Mesenchymal stem cell (in vitro differentiated cells and primary cell): ENCODE results near the gene MFSD8.

Experiments
- DNase-seq: peaks from one replicate; pipeline ENCODE4 v3.0.0-alpha.2; 2013
- H2AFZ ChIP-seq: one replicate; pipeline ENCODE4 v1.6.1; 2013; ENCODE audit warnings: low read depth, mild to moderate bottlenecking, control low read depth, inconsistent platforms, low read length, moderate library complexity
- H2AK5ac ChIP-seq: 2 replicates; pipeline ENCODE4 v1.6.1; 2013; ENCODE audit warnings: low read length, moderate library complexity, mild to moderate bottlenecking, inconsistent platforms; ENCODE audit not compliant: severe bottlenecking
- H2BK120ac ChIP-seq: one replicate; pipeline ENCODE4 v1.6.1; 2013; ENCODE audit warnings: low read depth, mild to moderate bottlenecking, inconsistent platforms, low read length, moderate library complexity
- H2BK12ac ChIP-seq, 2 experiments: one replicate each; pipeline ENCODE4 v1.6.1; 2013; ENCODE audit warnings: inconsistent platforms in 2 of 2, low read length in 2 of 2, mild to moderate bottlenecking in 2 of 2, moderate library complexity in 2 of 2, control low read depth in 1 of 2
- H2BK15ac ChIP-seq: one replicate; pipeline ENCODE4 v1.6.1; 2013; ENCODE audit warnings: mild to moderate bottlenecking, low read depth, inconsistent platforms; ENCODE audit not compliant: poor library complexity, severe bottlenecking
- H2BK5ac ChIP-seq: 2 replicates; pipeline ENCODE4 v1.6.1; 2013; ENCODE audit warnings: low read depth, mild to moderate bottlenecking, low read length, control low read depth, inconsistent platforms; ENCODE audit not compliant: poor library complexity, severe bottlenecking
- H3K14ac ChIP-seq, 2 experiments: one replicate each; pipeline ENCODE4 v1.6.1; 2013; ENCODE audit warnings: inconsistent platforms in 2 of 2, low read length in 2 of 2, control low read depth in 1 of 2, mild to moderate bottlenecking in 1 of 2, moderate library complexity in 1 of 2
- H3K18ac ChIP-seq, 2 experiments: one replicate each; pipeline ENCODE4 v1.6.1; 2013; ENCODE audit warnings: inconsistent platforms in 2 of 2, low read length in 2 of 2, control low read depth in 1 of 2, low read depth in 1 of 2, mild to moderate bottlenecking in 1 of 2
- H3K23ac ChIP-seq, 2 experiments: one replicate each; pipeline ENCODE4 v1.6.1; 2013; ENCODE audit warnings: inconsistent platforms in 2 of 2, low read length in 2 of 2, mild to moderate bottlenecking in 2 of 2, moderate library complexity in 2 of 2, control low read depth in 1 of 2
- H3K27ac ChIP-seq: 2 replicates; pipeline ENCODE4 v1.5.1; 2013; ENCODE audit warnings: mild to moderate bottlenecking, moderate library complexity, low read length, control low read depth, inconsistent platforms; ENCODE audit not compliant: poor library complexity, severe bottlenecking
- H3K27me3 ChIP-seq, 2 experiments: 2 replicates each; pipeline versions ENCODE4 v1.6.1 to v1.7.0; 2013; ENCODE audit warnings: low read length in 2 of 2, mild to moderate bottlenecking in 2 of 2, moderate library complexity in 2 of 2, control low read depth in 1 of 2, inconsistent platforms in 1 of 2; ENCODE audit not compliant: control insufficient read depth in 1 of 2, insufficient read depth in 1 of 2
- H3K36me3 ChIP-seq, 2 experiments: 2 replicates each; pipeline versions ENCODE4 v1.6.1 to v1.7.0; 2013; ENCODE audit warnings: low read length in 2 of 2, control low read depth in 1 of 2, inconsistent platforms in 1 of 2, low read depth in 1 of 2, mild to moderate bottlenecking in 1 of 2; ENCODE audit not compliant: insufficient read depth in 2 of 2, control insufficient read depth in 1 of 2
- H3K4ac ChIP-seq, 2 experiments: one replicate each; pipeline ENCODE4 v1.6.1; 2013; ENCODE audit warnings: inconsistent platforms in 2 of 2, low read length in 2 of 2, mild to moderate bottlenecking in 2 of 2, moderate library complexity in 2 of 2, control low read depth in 1 of 2, low read depth in 1 of 2
- H3K4me1 ChIP-seq: 2 replicates; pipeline ENCODE4 v1.6.1; 2013; ENCODE audit warnings: low read depth, low read length, control low read depth; ENCODE audit not compliant: control insufficient read depth, insufficient read depth
- H3K4me2 ChIP-seq: 2 replicates; pipeline ENCODE4 v1.6.1; 2013; ENCODE audit warnings: low read length, mild to moderate bottlenecking, inconsistent platforms; ENCODE audit not compliant: poor library complexity, severe bottlenecking
- H3K4me3 ChIP-seq, 2 experiments: 2 replicates each; pipeline versions ENCODE4 v1.5.1 to v1.7.0; 2013; ENCODE audit warnings: low read length in 2 of 2, mild to moderate bottlenecking in 2 of 2, control low read depth in 1 of 2, low read depth in 1 of 2; ENCODE audit not compliant: insufficient read depth in 1 of 2
- H3K79me1 ChIP-seq: replicated peaks from 2 replicates; pipeline ENCODE4 v1.6.1; 2013; ENCODE audit warnings: mild to moderate bottlenecking, control low read depth, low read length, inconsistent platforms; ENCODE audit not compliant: poor library complexity, severe bottlenecking
- H3K9ac ChIP-seq: 2 replicates; pipeline ENCODE4 v1.7.0; 2013; ENCODE audit warnings: mild to moderate bottlenecking, low read length, moderate library complexity
- H3K9me3 ChIP-seq: 2 replicates; pipeline ENCODE4 v1.7.0; 2013; ENCODE audit warnings: mild to moderate bottlenecking, low read length; ENCODE audit not compliant: control insufficient read depth
- H4K8ac ChIP-seq: one replicate; pipeline ENCODE4 v1.6.1; 2013; ENCODE audit warnings: inconsistent platforms, mild to moderate bottlenecking, low read length, moderate library complexity
- H4K91ac ChIP-seq: one replicate; pipeline ENCODE4 v1.6.1; 2013; ENCODE audit warnings: mild to moderate bottlenecking, low read length, inconsistent platforms
- WGBS: methylation state at CpG from one replicate; pipeline ENCODE4 v1.1.7; 2013; ENCODE audit warnings: mixed read lengths; 5-methylcytosine and 5-hydroxymethylcytosine counted together

Gene MFSD8

DNA sequence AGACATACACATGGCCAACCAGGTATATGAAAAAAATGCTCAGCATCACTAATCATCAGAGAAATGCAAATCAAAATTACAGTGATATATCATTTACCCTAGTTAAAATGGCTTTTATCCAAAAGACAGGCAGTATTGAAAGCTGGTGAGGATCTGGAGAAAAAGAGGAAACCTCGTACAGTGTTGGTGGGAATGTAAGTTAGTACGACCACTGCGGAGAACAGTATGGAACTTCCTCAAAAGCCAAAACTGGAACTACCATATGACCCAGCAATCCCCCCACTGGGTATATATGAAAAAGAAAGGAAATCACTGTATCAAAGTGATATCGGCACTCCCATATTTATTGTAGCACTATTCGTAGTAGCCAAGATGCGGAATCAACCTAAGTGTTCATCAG is 23.7 kb upstream of the MFSD8 start:
- no peak overlapping the region for H4K91ac ChIP-seq
- no peaks in the 10 kb centered on the region for H3K27me3 ChIP-seq
- no peak overlapping the region for H2AK5ac ChIP-seq
- H3K4me3 ChIP-seq, result no peak overlapping the region
- no peaks in the 10 kb centered on the region for H3K9me3 ChIP-seq
- H3K14ac ChIP-seq, result no peak overlapping the region
- H2BK12ac ChIP-seq, result no peak overlapping the region
- H3K9ac ChIP-seq, result no peak overlapping the region
- H2BK15ac ChIP-seq, result no peak overlapping the region
- no peak for DNase-seq
- H3K18ac ChIP-seq, result no peak overlapping the region
- no peak overlapping the region for H2BK120ac ChIP-seq
- H3K23ac ChIP-seq, result no peak overlapping the region
- no peak overlapping the region for H3K4ac ChIP-seq
- H4K8ac ChIP-seq, result no peak overlapping the region
- WGBS, result 100% methylated on average over 2 of the region's 6 CpGs
- peaks cover 1% of the 10 kb centered on the region for H3K79me1 ChIP-seq
- H2AFZ ChIP-seq, result no peak overlapping the region
- H2BK5ac ChIP-seq, result no peak overlapping the region
- peaks cover 3 to 33% of the 10 kb centered on the region in 2 experiments for H3K36me3 ChIP-seq
- H3K4me1 ChIP-seq, result peaks cover 2% of the 10 kb centered on the region
- H3K27ac ChIP-seq, result no peak overlapping the region
- H3K4me2 ChIP-seq, result no peak overlapping the region

DNA sequence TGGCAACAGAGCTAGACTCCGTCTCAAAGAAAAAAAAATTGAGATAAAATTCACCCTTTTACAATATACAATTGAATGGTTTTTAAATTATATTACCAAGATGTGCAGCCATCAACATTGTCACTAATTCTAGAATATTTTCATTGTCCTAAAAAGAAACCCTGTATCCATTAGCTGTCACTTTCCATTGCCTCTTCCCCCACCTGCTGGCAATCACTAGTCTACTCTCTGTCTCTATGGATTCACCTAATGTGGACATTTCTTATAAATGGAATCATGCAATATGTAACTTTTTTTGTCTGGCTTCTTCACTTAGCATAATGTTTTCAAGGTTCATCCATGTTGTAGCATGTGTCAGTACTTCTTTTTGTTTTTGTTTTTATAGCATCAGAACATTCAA is 21.0 kb upstream of the MFSD8 start:
- Histone ChIP-seq H2AFZ (no peak overlapping the region), H4K91ac (no peak overlapping the region), H3K27me3 (no peaks in the 10 kb centered on the region), H3K18ac (no peak overlapping the region), H3K4ac (no peak overlapping the region), H3K36me3 (peaks cover 3 to 33% of the 10 kb centered on the region in 2 experiments), H3K9ac (no peak overlapping the region), H2BK12ac (no peak overlapping the region), H3K79me1 (peaks cover 2% of the 10 kb centered on the region), H2AK5ac (no peak overlapping the region), H2BK5ac (no peak overlapping the region), H3K27ac (no peak overlapping the region), H3K4me3 (no peak overlapping the region), H3K23ac (no peak overlapping the region), H3K9me3 (no peaks in the 10 kb centered on the region), H4K8ac (no peak overlapping the region), H3K14ac (no peak overlapping the region), H2BK15ac (no peak overlapping the region), H2BK120ac (no peak overlapping the region), H3K4me1 (peaks cover 2% of the 10 kb centered on the region), H3K4me2 (no peak overlapping the region)
- WGBS, result no CpG with 5 or more reads among the region's 1 CpG
- no peak for DNase-seq

DNA sequence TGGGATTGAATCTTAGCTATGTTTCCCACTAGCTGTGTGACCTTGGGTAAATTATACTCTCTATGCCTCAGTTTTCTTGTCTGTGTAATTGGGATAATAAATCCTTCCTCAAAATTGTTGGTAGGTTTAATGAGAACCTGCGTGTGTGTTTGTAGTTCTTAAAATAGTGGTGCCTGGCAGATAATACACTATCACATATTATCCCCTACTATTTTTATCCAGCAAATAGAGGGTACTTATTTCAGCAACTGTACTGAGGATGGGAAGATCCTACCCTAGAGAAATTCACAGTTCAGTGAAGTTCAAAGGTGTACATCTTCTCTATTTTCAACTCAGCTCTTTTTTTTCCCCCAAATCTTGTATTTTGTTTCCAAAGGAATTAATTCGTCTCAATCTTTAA is 17.5 kb upstream of the MFSD8 start:
- no peak overlapping the region for H2BK5ac ChIP-seq
- no CpG with 5 or more reads among the region's 2 CpGs for WGBS
- H2BK15ac ChIP-seq, result no peak overlapping the region
- no peak overlapping the region for H3K9ac ChIP-seq
- no peak overlapping the region for H3K4ac ChIP-seq
- no peak overlapping the region for H4K8ac ChIP-seq
- no peak overlapping the region for H3K4me3 ChIP-seq
- H3K27me3 ChIP-seq, result no peaks in the 10 kb centered on the region
- H2AFZ ChIP-seq, result no peak overlapping the region
- H3K14ac ChIP-seq, result no peak overlapping the region
- no peak overlapping the region for H3K23ac ChIP-seq
- H2AK5ac ChIP-seq, result no peak overlapping the region
- H3K79me1 ChIP-seq, result peaks cover 5% of the 10 kb centered on the region
- no peak overlapping the region for H3K27ac ChIP-seq
- DNase-seq, result no peak
- H3K36me3 ChIP-seq, result peaks cover 3 to 18% of the 10 kb centered on the region in 2 experiments
- no peak overlapping the region for H3K18ac ChIP-seq
- H2BK120ac ChIP-seq, result no peak overlapping the region
- no peaks in the 10 kb centered on the region for H3K9me3 ChIP-seq
- H4K91ac ChIP-seq, result no peak overlapping the region
- H3K4me2 ChIP-seq, result no peak overlapping the region
- no peak overlapping the region for H2BK12ac ChIP-seq
- no peaks in the 10 kb centered on the region for H3K4me1 ChIP-seq

DNA sequence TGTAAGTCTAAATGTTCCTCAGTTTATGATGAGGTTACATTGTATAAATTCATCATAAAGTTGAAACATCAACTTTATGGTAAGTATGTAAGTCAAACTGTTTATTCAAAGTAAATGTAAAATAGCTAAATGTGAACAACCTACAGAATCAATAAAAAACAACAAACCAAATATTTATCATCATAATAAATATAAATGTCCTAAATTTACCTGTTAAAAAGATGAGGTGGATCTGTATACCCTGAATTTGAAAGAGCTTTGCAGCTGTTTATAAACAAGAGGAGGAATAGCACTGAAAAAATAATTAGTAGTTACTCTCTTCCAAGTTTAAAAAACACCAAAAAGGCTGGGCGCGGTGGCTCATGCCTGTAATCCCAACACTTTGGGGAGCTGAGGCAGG is 14.0 kb upstream of the MFSD8 start:
- Histone ChIP-seq H3K23ac (no peak overlapping the region), H3K27ac (no peak overlapping the region), H3K79me1 (peaks cover 12% of the 10 kb centered on the region), H2BK120ac (no peak overlapping the region), H4K91ac (no peak overlapping the region), H3K9me3 (no peaks in the 10 kb centered on the region), H4K8ac (no peak overlapping the region), H3K9ac (no peak overlapping the region), H3K27me3 (no peaks in the 10 kb centered on the region), H3K14ac (no peak overlapping the region), H2AFZ (no peak overlapping the region), H3K36me3 (peaks cover 5 to 7% of the 10 kb centered on the region in 2 experiments), H3K18ac (no peak overlapping the region), H2BK12ac (no peak overlapping the region), H3K4me3 (no peak overlapping the region), H2BK5ac (no peak overlapping the region), H3K4me2 (no peak overlapping the region), H3K4me1 (no peaks in the 10 kb centered on the region), H2BK15ac (no peak overlapping the region), H3K4ac (no peak overlapping the region), H2AK5ac (no peak overlapping the region)
- 100% methylated on average over 2 of the region's 2 CpGs for WGBS
- DNase-seq, result no peak
